ENCODE data around the gene LDLRAD4.
"Not testable (repeated sequence)": the region's sequence is repeated elsewhere in the genome, so short reads cannot be mapped to it uniquely, and the experiment has no call there.

The LDLRAD4 gene

GRCh38 chr18:13585379-13586153, 367.0 kb downstream of the LDLRAD4 start:
- no peak for DNase-seq

- no peak for DNase-seq
Measured at GRCh38 chr18:13587001-13587400, 368.4 kb downstream of the LDLRAD4 start.

GRCh38 chr18:13587477-13587876, 368.9 kb downstream of the LDLRAD4 start:
- no peak for DNase-seq

- DNase-seq, result no peak
Measured at GRCh38 chr18:13587937-13588336, 369.4 kb downstream of the LDLRAD4 start.

DNA sequence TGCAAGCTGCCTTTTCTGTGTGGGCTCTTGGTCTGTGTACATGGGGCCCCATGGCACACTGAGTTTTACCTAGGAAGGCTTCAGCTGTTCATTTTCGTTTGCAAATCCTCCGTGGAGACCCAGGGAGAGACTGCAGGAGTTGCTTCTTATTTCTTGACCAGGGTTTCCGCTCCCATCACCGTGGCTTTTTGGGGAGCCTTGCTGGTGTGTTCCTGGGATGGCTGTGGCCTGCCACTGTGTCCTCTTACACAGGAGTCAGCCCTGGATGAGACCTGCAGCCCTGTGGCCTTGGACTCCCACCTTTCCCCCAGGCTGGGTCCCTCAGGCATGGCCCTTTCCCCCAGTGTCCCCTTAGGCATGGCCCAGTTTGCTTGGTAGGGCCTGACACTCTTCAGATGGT, 370.8 kb downstream of the LDLRAD4 start:
- no peak for DNase-seq

- DNase-seq, result no peak
Measured at GRCh38 chr18:13589943-13590342, 371.4 kb downstream of the LDLRAD4 start.

GRCh38 chr18:13592246-13592645, 373.7 kb downstream of the LDLRAD4 start:
- no peak for DNase-seq

- DNase-seq, result no peak
Measured at GRCh38 chr18:13594551-13594950, 376.0 kb downstream of the LDLRAD4 start.

GRCh38 chr18:13597068-13597467, 378.5 kb downstream of the LDLRAD4 start:
- DNase-seq, result no peak

GRCh38 chr18:13598591-13598990, 380.0 kb downstream of the LDLRAD4 start:
- no peak for DNase-seq

GRCh38 chr18:13599031-13599430, 380.5 kb downstream of the LDLRAD4 start:
- DNase-seq, result no peak

GRCh38 chr18:13603304-13604019, 384.9 kb downstream of the LDLRAD4 start:
- DNase-seq, result no peak

- DNase-seq, result no peak
Measured at GRCh38 chr18:13604786-13605185, 386.2 kb downstream of the LDLRAD4 start.

DNA sequence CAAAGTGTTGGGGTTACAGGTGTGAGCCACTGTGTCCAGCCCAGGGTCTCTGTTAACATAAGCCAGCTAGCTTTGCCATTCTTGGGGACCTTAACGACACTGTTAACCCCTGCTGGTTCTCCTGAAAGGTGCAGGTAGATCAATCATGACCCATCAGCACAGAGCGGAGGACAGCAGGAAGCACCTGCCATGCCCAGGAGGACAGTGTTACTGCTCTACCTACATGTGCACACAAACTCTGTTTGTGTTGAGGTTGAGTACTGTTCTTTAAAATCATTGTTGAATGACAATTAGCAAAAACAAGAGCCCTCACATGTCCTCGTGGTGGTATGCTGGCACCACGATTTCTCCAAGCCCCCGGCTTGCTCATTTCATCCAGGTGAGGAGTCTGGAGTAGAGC, 386.9 kb downstream of the LDLRAD4 start:
- no peak for DNase-seq

GRCh38 chr18:13605901-13606300, 387.3 kb downstream of the LDLRAD4 start:
- DNase-seq, result no peak

DNA sequence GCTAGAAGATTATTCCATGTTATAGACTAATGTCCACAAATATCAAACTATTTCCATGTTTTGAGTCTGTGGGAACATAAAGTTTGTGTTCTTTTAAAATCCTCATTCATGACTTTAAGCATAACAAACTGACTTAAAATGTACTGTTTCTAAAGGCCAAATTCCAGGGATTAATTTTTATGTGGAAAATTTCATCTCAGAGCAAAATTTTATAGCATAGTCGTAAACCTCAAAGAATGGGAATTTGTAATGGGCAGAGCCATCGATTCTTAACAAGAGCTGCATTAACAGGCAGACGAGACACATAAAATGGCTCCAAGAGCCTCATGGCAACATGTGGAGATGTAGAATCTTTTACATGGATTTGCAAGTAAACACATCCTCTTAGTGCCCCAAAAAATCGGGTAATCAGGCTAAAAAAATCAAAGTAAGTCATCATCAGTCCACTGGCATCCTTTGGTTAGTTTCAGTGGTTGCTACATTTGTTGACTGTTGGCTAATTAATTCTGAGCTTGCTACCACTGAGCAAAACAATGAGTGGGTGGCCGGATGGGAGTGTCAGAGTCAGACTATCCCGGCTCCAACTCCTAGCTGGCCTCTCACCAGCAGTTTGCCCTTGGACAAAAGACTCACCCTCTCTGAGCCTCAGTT, 388.2 kb downstream of the LDLRAD4 start:
- DNase-seq, result no peak

GRCh38 chr18:13608024-13608562, 389.5 kb downstream of the LDLRAD4 start:
- DNase-seq, result not testable (repeated sequence)

- DNase-seq, result peak in 1 of 2 experiments; percentile 57
Measured at GRCh38 chr18:13608791-13609532, 390.4 kb downstream of the LDLRAD4 start.

GRCh38 chr18:13610555-13611141, 392.1 kb downstream of the LDLRAD4 start:
- no peak for DNase-seq

DNA sequence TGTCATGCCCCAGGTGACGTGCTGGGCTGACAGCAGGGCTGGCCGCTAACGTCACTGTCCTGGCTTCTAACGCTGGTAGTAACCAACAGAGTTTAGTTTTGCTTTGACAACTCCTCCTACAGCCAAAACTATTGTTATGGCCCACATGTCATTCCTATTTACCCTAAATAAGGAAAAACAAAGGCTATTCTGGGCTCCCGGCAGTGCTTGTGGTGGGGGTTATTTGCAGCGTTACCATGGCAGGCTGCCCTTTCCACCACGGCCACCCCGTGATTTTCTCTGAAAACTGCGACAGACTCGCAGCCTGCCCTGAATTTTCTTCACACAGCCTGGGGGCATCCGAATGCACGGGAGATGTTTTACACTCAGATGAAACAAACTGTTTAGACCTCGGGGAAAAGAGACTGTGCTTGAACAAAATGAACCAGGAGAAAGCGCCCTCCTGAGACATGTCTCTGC, 392.6 kb downstream of the LDLRAD4 start:
- no peak for DNase-seq

DNA sequence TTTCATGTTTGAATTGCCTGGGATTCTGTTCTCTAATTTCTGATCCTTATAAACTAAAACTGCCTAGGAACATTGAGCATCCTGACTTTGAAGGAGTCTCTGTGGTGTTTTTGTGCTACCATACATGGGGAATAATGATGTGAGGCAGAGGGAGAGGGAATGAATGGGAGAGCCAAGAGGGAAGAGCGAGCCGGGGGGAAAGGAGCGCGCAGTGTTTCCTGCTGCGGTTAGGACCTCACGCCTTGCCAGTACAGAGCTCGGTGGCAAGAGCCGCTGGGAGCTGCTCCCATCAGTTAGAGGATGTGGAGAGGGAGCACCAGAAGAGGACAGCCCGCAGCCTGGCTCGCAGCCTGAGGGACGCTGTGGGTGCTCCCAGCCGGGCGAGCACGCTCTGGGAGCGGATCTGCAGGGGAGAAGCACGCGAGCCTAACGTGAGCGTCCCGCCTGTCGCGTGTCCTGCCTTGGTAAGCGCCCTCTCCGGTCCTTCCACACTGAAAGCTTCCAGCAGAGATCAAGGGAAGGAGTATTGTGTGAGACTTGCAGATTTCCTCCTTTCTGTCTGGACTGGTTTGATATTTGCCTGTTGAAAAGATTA, 393.1 kb downstream of the LDLRAD4 start:
- DNase-seq, result peak in 1 of 2 experiments; percentile 38

Measured in activated CD4-positive, alpha-beta T cell treated with anti-CD3 and anti-CD28 coated beads, Interleukin-2, amount 50 U/mL, for 48 hours (primary cell).